HG02943 (cell line): ENCODE results near the gene ACAP1.

ENCODE experiments used
- ATAC-seq: cut with Tn5 transposase; IDR thresholded peaks from one replicate; pipeline ENCODE4 v1.9.1; 2021; ENCODE audit warnings: mild to moderate bottlenecking, low read depth, moderate library complexity; ENCODE audit not compliant: unreplicated experiment

ACAP1 gene

GRCh38 chr17:7308625-7309433, 27.5 kb upstream of the ACAP1 start:
- ATAC-seq: no peak

GRCh38 chr17:7309628-7310027, 26.7 kb upstream of the ACAP1 start:
- ATAC-seq: no peak

- no peak for ATAC-seq
Observed at GRCh38 chr17:7311110-7311705, 25.1 kb upstream of the ACAP1 start.

GRCh38 chr17:7312432-7313087, 23.8 kb upstream of the ACAP1 start:
- no peak for ATAC-seq

GRCh38 chr17:7313088-7313889, 23.0 kb upstream of the ACAP1 start:
- ATAC-seq: no peak

- ATAC-seq: no peak
Observed at GRCh38 chr17:7313890-7314718, 22.2 kb upstream of the ACAP1 start.

- peak; percentile 52 for ATAC-seq
Observed at GRCh38 chr17:7314719-7315569, 21.4 kb upstream of the ACAP1 start, which contains the start of gene GPS2. TSS of gene GPS2 (minus strand) at chr17:7315360. CDS start at chr17:7315052, 308 bp downstream.

- ATAC-seq: no peak
Observed at GRCh38 chr17:7315570-7316235, 20.6 kb upstream of the ACAP1 start.

GRCh38 chr17:7317161-7317803, 19.0 kb upstream of the ACAP1 start:
- no peak for ATAC-seq

- ATAC-seq: no peak
Observed at GRCh38 chr17:7318121-7318860, 18.0 kb upstream of the ACAP1 start.

GRCh38 chr17:7321466-7321865, 14.9 kb upstream of the ACAP1 start:
- ATAC-seq: no peak

GRCh38 chr17:7322520-7323194, 13.7 kb upstream of the ACAP1 start:
- ATAC-seq: no peak

GRCh38 chr17:7323731-7324437, 12.4 kb upstream of the ACAP1 start:
- no peak for ATAC-seq

- no peak for ATAC-seq
Observed at GRCh38 chr17:7324438-7324779, 11.9 kb upstream of the ACAP1 start.

GRCh38 chr17:7325031-7325528, 11.2 kb upstream of the ACAP1 start:
- ATAC-seq: no peak

- ATAC-seq: no peak
Observed at GRCh38 chr17:7326186-7326585, 10.1 kb upstream of the ACAP1 start.
